Inflammatory macrophage treated with lipopolysaccharide for 1 hour (primary cell): Measurements from ENCODE around the gene TBPL2.
"Not testable (repeated sequence)": the region's sequence is repeated elsewhere in the genome, so short reads cannot be mapped to it uniquely, and the experiment has no call there.

ENCODE experiments used
- DNase-seq, 2 donors: peaks; one replicate each; pipeline ENCODE4 v3.0.0-alpha.2; 2020 to 2022

Gene TBPL2

GRCh38 chr14:55399852-55400251, 40.6 kb downstream of the TBPL2 start:
- no peak for DNase-seq

GRCh38 chr14:55399183-55399582, 41.2 kb downstream of the TBPL2 start:
- DNase-seq = no peak

- peak in 1 of 2 donors; percentile 46 for DNase-seq
These were observed 41.7 kb downstream of the TBPL2 start for GRCh38 chr14:55398679-55399078.

GRCh38 chr14:55389330-55389729, 51.1 kb downstream of the TBPL2 start:
- no peak for DNase-seq

DNA sequence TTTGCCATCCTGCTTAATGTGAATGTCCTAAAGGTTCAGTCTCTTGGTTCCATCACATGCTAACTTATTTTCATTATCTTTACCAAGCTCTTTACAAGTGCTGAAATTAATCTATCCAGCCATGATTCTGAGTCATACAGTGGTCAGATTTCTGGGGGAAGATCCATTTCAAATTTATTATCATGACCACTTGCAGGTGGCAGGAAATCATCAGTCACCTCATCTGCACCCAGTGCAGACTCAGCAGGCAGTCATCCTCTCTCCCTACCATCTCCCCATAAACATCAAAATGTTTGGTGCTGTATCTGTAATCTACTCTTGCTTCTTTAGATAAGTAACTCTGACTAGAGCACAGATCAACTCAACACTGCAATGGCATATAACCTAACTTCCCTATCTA, 52.3 kb downstream of the TBPL2 start:
- no peak for DNase-seq

- no peak for DNase-seq
These were observed 53.3 kb downstream of the TBPL2 start for GRCh38 chr14:55387121-55387520.

- no peak for DNase-seq
These were observed 54.2 kb downstream of the TBPL2 start for GRCh38 chr14:55386037-55386808.

GRCh38 chr14:55384536-55384935, 55.9 kb downstream of the TBPL2 start:
- no peak for DNase-seq

GRCh38 chr14:55383541-55384140, 56.8 kb downstream of the TBPL2 start:
- no peak for DNase-seq

GRCh38 chr14:55383056-55383466, 57.4 kb downstream of the TBPL2 start:
- DNase-seq = not testable (repeated sequence)

DNA sequence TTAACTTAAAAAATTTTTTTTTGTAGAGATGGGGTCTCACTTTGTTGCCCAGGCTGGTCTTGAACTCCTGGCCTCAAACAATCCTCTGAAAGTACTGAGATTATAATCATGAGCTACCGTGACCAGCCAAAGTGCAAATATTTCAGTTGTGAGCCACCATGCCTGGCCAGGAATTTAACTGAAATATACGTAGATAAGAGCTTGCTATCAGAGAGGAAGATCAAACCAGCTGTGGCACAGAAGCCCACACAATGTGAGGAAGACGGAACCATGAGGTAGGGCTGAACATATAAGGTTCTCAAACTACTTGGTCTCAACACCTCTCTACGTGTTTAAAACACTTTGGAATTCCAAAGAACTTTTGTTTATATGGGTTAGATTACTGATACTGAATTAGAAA, 57.9 kb downstream of the TBPL2 start:
- DNase-seq = no peak

DNA sequence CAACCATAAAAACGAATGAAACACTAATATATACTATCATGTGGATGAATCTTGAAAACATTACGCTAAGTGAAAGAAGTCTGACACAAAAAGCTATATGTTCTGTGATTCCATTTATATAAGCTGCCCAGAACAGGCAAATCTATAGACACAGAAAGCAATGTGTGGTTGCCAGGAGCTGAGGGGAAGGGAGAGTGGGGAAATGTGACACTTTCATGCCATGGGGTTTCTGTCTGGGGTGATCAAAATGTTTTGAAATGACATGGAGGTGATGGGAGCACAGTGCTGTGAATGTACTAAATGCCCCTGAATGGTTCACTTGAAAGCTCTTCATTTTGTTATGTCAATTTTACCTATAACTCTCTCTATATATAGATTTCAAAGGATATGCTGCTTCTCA, 58.9 kb downstream of the TBPL2 start:
- no peak for DNase-seq

GRCh38 chr14:55381040-55381439, 59.4 kb downstream of the TBPL2 start:
- DNase-seq = peak in 1 of 2 donors; percentile 12

DNA sequence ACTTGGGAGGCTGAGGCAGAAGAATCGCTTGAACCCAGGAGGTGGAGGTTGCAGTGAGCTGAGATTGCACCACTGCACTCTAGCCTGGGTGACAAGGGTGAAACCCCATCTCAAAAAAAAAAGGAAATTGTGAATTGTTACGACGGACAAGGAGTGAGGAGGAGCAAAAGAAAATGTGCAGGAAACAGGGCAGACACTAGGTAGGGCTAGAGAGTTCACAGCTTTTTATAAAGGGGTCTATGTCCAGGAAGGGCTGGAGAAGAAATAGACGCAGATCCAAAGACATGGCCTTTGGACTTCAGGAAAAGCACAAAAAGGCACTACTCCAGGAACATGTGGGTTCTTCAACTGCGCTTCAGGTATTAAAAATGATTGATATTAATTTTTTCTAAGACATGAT, 63.2 kb downstream of the TBPL2 start:
- DNase-seq = no peak

DNA sequence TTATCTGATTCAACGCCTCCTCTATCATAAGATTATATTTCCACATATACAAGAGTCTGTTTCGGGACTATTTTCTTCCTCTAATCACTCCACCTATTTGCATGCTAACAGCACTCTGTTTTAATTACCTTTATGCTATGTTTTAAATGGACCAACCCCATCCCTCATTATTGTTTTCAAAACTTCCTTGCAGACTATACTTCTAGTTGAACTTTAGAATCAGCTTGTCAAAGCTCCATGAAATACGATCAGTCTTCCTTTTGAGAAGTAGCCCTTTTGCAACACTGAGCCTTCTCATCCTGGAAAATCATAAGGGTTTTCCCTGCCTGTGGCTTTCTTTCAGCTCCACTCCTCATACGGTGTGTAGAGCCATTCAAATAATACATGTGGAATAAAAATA, 65.6 kb downstream of the TBPL2 start:
- no peak for DNase-seq

- DNase-seq = no peak
These were observed 66.4 kb downstream of the TBPL2 start for GRCh38 chr14:55373784-55374705.

DNA sequence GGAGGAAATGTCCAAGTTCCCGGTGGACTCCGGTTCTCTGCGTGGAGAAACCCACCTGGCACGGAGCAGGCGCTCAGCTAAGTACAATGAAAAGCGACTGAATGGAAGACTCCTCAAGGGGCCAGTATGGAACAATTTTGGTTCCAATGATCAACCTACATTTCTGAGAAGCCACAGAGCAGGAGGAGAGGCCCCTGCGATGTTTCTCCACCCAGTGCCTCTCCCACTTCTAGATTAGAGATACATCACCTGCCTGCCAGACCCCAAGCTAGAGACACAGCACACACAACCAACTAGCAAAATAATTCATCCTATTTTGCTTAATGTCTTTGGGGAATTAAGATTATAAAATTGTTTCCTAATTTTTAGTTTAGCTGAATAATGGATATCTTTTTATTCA, 67.6 kb downstream of the TBPL2 start:
- no peak for DNase-seq

DNA sequence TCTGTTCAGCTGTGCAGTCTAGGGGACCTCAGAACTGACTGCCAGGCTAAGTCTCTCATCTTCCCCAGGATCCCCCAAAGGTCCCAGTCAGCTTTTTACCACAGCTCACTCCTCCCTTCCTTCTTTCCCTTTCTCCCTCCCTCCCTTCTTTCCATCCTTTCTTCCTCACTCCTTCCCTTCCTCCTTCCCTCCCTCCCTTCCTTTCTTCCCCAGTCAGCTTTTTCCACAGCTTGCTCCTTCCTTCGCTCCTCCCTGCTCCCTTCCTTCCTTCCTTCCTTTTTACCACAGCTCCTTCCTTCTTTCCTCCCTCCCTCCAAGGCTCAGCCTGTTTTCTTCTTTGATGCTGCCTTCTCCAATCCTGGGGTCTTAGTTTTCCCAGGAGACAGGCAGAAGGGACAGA, 68.0 kb downstream of the TBPL2 start:
- no peak for DNase-seq

DNA sequence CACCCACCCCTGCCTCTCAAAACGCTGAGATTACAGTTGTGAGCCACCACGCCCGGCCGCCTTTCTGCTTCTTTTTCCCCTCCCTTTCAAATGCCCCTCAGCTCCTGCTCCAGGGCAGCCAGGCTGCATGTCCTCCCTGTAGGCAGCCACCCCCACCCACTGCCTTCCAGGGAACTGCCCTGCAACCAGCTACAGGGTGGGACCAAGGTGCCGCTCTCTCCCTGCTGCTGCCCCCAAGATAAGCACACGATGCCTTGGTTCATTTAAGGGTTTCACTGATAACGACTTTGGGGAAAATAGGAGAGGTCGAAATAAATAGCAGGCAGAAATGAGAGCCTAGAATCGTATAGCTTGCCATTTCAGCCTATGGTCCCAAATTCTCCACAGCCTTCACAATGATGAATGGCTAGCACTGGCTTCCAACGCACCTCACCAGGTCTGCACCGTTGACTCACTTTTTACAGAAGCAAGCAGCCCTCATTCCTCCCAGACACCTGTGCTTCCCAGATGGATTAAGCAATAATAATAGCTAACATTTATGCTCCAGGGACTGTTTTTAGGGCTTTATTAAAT, 69.4 kb downstream of the TBPL2 start:
- DNase-seq = no peak

- no peak for DNase-seq
These were observed 74.1 kb downstream of the TBPL2 start for GRCh38 chr14:55366271-55366670.
